Right kidney (tissue), 9 donors: ENCODE data around the gene HAL.
A peak's percentile ranks its signal among the peaks of the same experiment; 100 is the strongest.

Experiments
- DNase-seq: peaks from one replicate; pipeline ENCODE4 v3.0.0-alpha.2; 2016
- long read RNA-seq, 8 donors: transcript quantifications; one replicate each; lab custom pipeline, GENCODE V29; 2026

Gene HAL, protein sequence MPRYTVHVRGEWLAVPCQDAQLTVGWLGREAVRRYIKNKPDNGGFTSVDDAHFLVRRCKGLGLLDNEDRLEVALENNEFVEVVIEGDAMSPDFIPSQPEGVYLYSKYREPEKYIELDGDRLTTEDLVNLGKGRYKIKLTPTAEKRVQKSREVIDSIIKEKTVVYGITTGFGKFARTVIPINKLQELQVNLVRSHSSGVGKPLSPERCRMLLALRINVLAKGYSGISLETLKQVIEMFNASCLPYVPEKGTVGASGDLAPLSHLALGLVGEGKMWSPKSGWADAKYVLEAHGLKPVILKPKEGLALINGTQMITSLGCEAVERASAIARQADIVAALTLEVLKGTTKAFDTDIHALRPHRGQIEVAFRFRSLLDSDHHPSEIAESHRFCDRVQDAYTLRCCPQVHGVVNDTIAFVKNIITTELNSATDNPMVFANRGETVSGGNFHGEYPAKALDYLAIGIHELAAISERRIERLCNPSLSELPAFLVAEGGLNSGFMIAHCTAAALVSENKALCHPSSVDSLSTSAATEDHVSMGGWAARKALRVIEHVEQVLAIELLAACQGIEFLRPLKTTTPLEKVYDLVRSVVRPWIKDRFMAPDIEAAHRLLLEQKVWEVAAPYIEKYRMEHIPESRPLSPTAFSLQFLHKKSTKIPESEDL
- long read RNA-seq, donor 1, result 0 reads
- long read RNA-seq, donor 2, result 0 reads
- long read RNA-seq, donor 3, result 0 reads
- long read RNA-seq, donor 4, result 0 reads
- long read RNA-seq, donor 5, result 0 reads
- long read RNA-seq, donor 6, result 0 reads
- long read RNA-seq, donor 7, result 0 reads
- long read RNA-seq, donor 8, result 0 reads

DNA sequence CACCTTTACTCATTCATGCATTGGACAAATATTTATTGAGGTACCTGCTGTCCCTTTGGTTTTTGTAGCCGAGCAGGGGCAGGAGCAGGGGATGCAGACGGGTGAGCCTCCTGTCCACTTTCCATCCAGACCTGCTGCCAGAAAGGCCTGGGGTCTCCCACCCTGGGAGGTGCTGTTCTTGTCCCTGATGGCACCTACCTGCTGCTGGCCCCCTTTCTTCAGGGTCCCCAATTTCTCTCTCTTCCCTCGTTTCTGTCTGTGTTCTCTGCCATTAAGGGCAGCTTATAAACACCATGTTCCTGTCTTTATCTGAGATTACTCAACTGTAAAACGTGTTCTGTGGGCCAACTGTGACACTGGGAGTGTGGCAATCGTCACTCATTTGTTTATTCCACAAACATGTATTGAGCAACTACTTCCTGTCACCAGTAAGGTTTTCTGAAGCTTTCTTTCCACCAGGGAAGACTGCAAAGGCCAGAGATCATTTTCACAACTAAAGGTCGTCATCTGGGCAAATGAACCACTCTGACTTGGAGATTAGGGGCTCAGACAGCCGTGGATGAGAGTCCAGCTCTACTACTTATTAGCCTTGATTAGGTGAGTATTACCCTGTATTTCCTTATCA lies at the start of gene HAL:
Gene HAL (minus strand): TSS at position 311 of the 625 bp plus-strand sequence. CDS start 434 bp downstream, outside the sequence.
- no peak for DNase-seq

- no peak for DNase-seq
These were observed 49.4 kb upstream of the HAL start for GRCh38 chr12:96045566-96045965.

DNA sequence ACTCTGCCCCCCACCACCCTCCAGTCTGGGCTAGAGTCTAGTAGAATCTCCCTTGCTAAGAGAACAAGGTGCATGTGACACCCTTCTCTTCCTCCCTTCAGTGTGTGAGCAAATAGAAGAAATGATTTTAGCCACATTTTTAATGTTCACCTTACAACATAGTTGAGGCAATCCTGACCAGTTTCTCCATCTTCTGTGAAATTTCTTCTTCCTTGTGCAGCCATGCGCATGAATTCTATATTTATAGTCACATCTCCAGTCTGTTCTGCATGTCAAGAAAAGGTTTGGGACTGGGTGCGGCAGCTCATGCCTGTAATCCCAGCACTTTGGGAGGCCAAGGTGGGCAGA lies 48.8 kb upstream of the HAL start:
- no peak for DNase-seq

- no peak for DNase-seq
These were observed 48.1 kb upstream of the HAL start for GRCh38 chr12:96044017-96044942.

GRCh38 chr12:96041181-96041580 lies 45.0 kb upstream of the HAL start:
- no peak for DNase-seq

- no peak for DNase-seq
These were observed 44.4 kb upstream of the HAL start for GRCh38 chr12:96040305-96041133.

DNA sequence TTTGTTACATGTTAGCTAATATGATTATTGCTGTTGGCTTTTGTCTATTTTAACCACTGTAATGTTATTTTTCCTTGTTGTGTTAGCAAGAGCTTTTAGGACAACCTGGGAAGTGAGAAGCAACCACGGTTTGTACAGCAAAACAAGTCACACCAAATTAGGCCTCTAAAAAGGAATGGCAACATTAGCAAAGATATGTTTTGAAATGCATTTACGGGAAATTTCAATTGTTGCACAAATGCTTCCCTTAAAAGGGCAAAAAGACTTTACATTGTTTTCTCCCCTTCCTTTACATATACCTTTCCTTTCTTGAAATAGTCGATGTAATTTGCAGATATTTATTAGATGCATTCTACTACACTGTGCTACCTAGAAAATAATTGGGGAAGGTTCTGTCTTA lies 43.4 kb upstream of the HAL start:
- no peak for DNase-seq

GRCh38 chr12:96036765-96037455 lies 40.8 kb upstream of the HAL start:
- no peak for DNase-seq

DNA sequence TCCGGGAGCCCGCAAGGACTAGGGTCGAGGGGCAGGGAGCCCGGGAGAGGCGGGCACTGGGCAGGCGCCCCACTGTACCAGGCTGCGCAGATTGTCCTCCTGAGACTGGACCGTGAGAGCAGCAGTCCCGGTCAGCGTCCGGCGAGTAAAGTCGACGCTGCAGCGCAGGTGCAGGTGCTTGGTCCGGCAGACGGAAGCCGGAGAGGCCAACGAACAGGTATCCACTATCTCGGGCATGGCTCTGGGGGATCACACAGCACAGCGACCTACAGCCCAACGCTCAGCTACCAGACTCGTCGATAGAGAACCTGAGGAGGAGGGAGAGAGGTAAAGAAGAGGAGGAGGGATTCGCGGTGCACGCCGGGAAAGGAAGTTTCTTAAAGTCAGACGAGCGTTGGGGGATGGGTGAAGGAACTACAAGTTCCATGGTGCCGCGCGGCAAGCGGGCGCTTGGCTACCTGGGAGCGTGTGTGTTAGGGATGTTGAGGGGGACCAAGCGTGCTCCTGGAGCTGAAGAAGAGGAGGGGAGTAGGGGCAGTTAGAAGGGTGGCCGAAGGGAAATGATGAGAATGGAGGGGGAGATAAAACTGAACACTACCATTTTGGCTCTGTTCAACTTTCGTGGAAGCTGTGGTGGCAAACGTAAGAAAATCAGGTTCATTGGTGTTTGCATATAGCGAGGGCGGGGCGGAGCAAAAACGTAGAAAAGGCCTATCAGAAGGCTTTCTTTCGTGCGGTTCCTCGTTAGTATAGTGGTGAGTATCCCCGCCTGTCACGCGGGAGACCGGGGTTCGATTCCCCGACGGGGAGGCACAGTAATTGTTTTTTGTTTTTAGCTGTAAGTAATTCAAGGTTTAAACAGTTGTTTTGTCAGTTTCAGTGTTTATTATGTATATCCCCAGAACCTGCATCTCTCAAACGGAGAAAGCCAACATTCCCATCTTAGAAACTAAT lies 39.4 kb upstream of the HAL start, which contains the start of gene LTA4H:
Gene LTA4H (minus strand): TSS at position 305 of the 954 bp plus-strand sequence. CDS start 68 bp downstream, at position 237.
- peak; percentile 97 for DNase-seq

DNA sequence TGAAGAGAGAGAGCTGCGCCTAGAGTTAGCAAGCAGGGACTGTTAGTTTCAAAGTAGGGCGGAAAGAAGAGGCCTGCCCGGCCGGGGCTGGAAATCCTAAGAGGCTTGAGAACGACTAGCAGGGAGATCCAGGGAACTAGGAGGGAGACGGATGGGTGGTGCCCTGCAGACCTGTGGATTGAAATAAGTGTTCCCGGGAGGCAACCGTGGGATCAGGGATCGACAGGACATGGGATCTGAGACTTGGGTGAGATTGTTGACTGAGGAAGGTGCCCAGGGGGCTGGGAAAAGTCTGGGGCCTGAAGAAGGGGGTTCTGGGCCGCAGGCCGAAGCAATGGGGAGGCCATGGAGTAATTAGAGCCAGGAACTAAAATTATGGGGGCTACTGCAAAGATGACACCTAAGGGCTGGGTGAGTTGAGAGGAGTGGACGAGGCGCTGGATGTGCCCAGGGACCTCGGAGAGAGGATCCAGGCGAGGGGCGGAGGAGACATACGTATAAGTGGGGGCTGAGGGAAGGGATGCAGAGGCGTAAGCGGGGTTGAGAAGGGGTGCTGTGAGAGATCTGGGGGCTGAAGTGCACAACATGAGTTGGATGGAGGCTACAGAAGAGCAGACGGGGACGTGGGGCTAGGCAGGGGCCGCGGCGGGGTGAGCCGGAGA lies 38.6 kb upstream of the HAL start:
- peak; percentile 77 for DNase-seq

DNA sequence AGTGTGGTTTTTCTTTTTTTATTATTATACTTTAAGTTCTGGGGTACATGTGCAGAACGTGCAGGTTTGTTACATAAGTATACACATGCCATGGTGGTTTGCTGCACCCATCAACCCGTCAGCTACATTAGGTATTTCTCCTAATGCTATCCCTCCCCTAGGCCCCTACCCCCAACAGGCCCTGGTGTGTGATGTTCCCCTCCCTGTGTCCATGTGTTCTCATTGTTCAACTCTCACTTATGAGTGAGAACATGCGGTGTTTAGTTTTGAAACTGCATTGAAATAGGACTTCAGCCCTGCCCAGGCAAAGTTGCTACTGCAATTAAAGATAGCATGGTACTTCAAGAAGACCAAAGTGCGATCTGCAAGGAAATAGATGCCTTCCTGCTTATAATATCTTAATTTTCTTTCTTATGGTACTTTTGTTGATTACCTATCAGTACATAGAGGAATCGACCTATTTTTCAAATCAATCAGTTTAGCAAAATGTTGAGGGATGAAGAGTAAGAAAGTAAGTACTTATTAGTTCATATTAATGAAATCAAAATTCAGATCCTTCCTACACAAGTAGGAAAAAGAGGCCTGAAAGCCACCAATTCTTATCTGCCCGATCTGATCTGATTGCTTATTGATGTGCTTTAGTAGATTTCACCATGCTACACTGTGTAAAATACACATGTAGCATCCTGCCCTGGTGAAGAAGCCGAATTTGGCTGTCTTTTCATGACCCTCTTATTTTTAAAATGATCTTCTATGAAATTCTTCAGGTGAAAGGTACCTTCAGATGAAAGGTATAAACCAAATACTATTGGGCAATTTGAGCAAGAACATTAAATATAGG lies 37.6 kb upstream of the HAL start:
- DNase-seq, result no peak

DNA sequence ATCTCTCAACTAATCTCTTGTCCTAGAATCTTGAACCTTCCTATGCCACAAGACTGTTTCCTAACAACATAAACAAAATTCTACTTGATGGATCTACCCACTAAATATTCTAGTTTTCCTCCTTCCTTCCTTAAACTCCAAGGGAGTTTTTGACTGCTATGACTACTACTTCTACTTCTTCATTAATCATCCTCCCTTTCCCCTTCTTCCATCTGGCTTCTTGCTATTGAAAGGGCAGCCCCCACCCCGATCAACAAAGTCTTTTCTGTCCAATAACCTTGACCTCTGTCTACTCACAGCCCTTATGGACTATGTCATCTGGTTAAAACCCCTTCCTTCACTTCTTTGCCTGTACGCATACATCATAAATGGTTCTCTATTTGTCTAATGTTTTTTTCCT lies 33.7 kb upstream of the HAL start:
- DNase-seq, result no peak

GRCh38 chr12:96028538-96028937 lies 32.4 kb upstream of the HAL start:
- no peak for DNase-seq

DNA sequence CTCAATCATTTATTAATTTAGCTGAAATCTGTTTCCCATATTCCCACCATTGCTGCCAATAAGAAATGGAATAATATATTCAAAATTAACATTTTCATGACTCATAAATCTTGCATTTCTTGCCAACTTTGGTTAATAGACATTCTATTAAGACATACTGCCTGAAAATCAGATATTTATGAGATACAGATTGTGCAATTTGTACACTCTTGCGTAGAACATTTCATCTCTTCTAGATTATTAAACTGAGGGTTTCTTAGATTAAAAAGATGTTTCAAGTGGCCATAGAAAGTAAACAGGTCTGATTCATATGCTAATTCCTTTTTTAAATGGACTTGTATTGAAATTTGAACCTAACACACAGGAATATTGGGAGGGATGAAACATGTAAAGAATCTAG lies 30.2 kb upstream of the HAL start:
- no peak for DNase-seq

DNA sequence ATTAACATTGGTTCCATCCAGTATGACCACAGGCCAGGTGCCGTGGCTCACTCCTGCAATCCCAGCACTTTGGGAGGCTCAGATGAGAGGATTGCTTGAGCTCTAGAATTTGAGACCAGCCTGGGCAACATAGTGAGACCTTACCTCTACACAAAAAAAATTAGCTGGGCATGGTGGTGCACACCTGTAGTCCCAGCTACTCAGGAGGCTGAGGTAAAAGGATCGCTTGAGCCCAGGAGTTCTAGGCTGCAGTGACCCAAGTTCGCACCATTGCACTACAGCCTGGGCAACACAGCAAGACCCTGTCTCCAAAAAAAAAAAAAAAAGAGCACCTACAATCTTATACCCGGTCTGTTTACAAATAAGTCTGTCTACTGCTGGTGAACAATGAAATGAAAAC lies 29.4 kb upstream of the HAL start:
- DNase-seq, result no peak

DNA sequence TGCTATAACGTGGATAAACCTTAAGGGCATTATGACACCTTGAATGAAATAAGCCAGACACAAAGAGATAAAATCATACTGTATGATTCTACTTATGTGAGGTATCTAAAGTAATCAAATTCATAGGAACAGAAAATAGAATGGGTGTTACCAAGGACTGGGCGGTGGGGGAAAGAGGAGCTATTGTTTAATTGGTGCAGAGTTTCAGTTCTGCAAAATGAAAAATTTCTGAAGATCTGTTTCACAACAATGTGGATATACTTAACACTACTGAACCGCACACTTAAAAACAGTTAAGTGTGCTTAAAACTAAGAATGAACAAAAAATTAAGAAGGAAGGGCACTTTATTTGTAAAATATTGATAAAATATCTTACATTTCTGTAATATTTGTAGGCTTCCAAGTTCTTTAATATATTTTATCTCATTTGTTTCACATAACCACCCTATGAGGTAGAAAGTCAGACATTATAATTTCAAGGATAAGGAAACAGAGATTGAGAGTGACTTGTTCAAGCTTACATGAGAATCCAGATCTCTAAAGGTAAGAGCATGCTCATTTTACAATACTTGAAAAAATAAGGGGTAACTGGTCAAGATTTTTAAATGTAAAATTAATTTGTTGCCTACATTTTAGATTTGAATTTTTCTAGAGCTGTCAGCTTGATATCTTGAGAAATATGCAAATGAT lies 24.3 kb upstream of the HAL start:
- DNase-seq, result no peak

GRCh38 chr12:96015672-96016071 lies 19.5 kb upstream of the HAL start:
- DNase-seq, result no peak
